OCI-LY1 (cell line): ENCODE data around the gene USH2A.

Experiments
- CTCF ChIP-seq: fragments of 200-600 bp; sonication (generic), shearing (Covaris generic); IDR thresholded peaks from 2 replicates; pipeline ENCODE4 v1.5.1; 2017; ENCODE audit warnings: mild to moderate bottlenecking, antibody characterized with exemption, low read length, moderate library complexity, mixed read lengths
- EZH2 ChIP-seq: fragments of 200-600 bp; sonication (generic), shearing (Covaris generic); IDR thresholded peaks from 2 replicates; pipeline ENCODE4 v1.8.0; 2017; ENCODE audit warnings: borderline replicate concordance, mixed run types, mild to moderate bottlenecking, antibody characterized with exemption, low read length, moderate library complexity, mixed read lengths

- no peak for TF ChIP-seq CTCF
- no peak for TF ChIP-seq EZH2
Observed at GRCh38 chr1:216168546-216168945, 254.7 kb downstream of the USH2A start.
